ENCODE results near the gene STAT3. TPM values are rescaled to one million over a fixed set of nuclear protein-coding genes. Genes with fewer than 3 reads are reported as not detected.

Gene STAT3
- total RNA-seq, 1 donor from 2014 or later = 210 TPM

- no peaks in the 10 kb centered on the region for H3K9me3 ChIP-seq
- intact Hi-C loops (cut with DNase I) = no loop called here
- peak in 1 of 2 donors; percentile 95 for DNase-seq (ENCODE audit: extremely low spot score in 2 of 2)
- no peaks in the 10 kb centered on the region for H3K27me3 ChIP-seq
- H3K36me3 ChIP-seq = no peaks in the 10 kb centered on the region
- H3K4me3 ChIP-seq = peak overlapping the region; percentile 94 to 100
- peak overlapping the region; percentile 97 for H3K27ac ChIP-seq
- H3K4me1 ChIP-seq = peaks cover 49% of the 10 kb centered on the region
- no peak for TF ChIP-seq POLR2A (IDR thresholded peaks at IDR 0.05)
- peak in 1 of 2 donors; percentile 53 for TF ChIP-seq POLR2AphosphoS5 (IDR thresholded peaks at IDR 0.05; ENCODE audit: insufficient read depth in 1 of 2, low read depth in 1 of 2)
Observed at GRCh38 chr17:42276609-42277341, 111.5 kb downstream of the STAT3 start.

GRCh38 chr17:42276359-42276608 lies 112.0 kb downstream of the STAT3 start, which contains the start of gene STAT5B:
STAT5B (minus strand) TSS chr17:42276391; CDS start chr17:42232127, 44,264 bp downstream.
- intact Hi-C loops (cut with DNase I) = no loop called here
- TF ChIP-seq CTCF (IDR thresholded peaks at IDR 0.05) (no peak), POLR2A (IDR thresholded peaks at IDR 0.05) (no peak), POLR2AphosphoS5 (IDR thresholded peaks at IDR 0.05; ENCODE audit: insufficient read depth in 1 of 2, low read depth in 1 of 2) (no peak)
- peaks cover 54% of the 10 kb centered on the region for H3K4me1 ChIP-seq
- no peaks in the 10 kb centered on the region for H3K9me3 ChIP-seq
- no peak for DNase-seq (ENCODE audit: extremely low spot score in 2 of 2)
- peak within 1 kb of the TSS; percentile 94 to 100 for H3K4me3 ChIP-seq
- H3K36me3 ChIP-seq = no peaks in the 10 kb centered on the region
- H3K27me3 ChIP-seq = no peaks in the 10 kb centered on the region
- H3K27ac ChIP-seq = peak within 1 kb of the TSS; percentile 97

GRCh38 chr17:42275527-42276358 lies 112.5 kb downstream of the STAT3 start:
- intact Hi-C loops (cut with DNase I) = no loop called here
- Histone ChIP-seq H3K9me3 (no peaks in the 10 kb centered on the region), H3K4me1 (peaks cover 60% of the 10 kb centered on the region), H3K27me3 (no peaks in the 10 kb centered on the region), H3K36me3 (no peaks in the 10 kb centered on the region), H3K27ac (peak overlapping the region; percentile 97), H3K4me3 (peak overlapping the region; percentile 94 to 100)
- peak in 1 of 2 donors; percentile 65 for TF ChIP-seq POLR2AphosphoS5 (IDR thresholded peaks at IDR 0.05; ENCODE audit: insufficient read depth in 1 of 2, low read depth in 1 of 2)
- TF ChIP-seq CTCF (IDR thresholded peaks at IDR 0.05) = no peak
- peak in 1 of 2 donors; percentile 85 for TF ChIP-seq POLR2A (IDR thresholded peaks at IDR 0.05)
- peak in 1 of 2 donors; percentile 70 for DNase-seq (ENCODE audit: extremely low spot score in 2 of 2)

GRCh38 chr17:42274812-42275526 lies 113.3 kb downstream of the STAT3 start:
- peak in 1 of 2 donors; percentile 31 for DNase-seq (ENCODE audit: extremely low spot score in 2 of 2)
- Histone ChIP-seq H3K4me3 (peak overlapping the region; percentile 94 to 100), H3K27me3 (no peaks in the 10 kb centered on the region), H3K27ac (peak overlapping the region; percentile 97), H3K4me1 (peaks cover 66% of the 10 kb centered on the region), H3K36me3 (no peaks in the 10 kb centered on the region), H3K9me3 (no peaks in the 10 kb centered on the region)
- intact Hi-C loops (cut with DNase I) = no loop called here
- TF ChIP-seq POLR2AphosphoS5 (IDR thresholded peaks at IDR 0.05; ENCODE audit: insufficient read depth in 1 of 2, low read depth in 1 of 2) = no peak
- no peak for TF ChIP-seq CTCF (IDR thresholded peaks at IDR 0.05)
- TF ChIP-seq POLR2A (IDR thresholded peaks at IDR 0.05) = no peak

GRCh38 chr17:42274253-42274542 lies 114.0 kb downstream of the STAT3 start:
- H3K4me1 ChIP-seq = peaks cover 69% of the 10 kb centered on the region
- TF ChIP-seq CTCF (IDR thresholded peaks at IDR 0.05) = no peak
- no peak for TF ChIP-seq POLR2AphosphoS5 (IDR thresholded peaks at IDR 0.05; ENCODE audit: insufficient read depth in 1 of 2, low read depth in 1 of 2)
- TF ChIP-seq POLR2A (IDR thresholded peaks at IDR 0.05) = no peak
- H3K27me3 ChIP-seq = no peaks in the 10 kb centered on the region
- no peak for DNase-seq (ENCODE audit: extremely low spot score in 2 of 2)
- intact Hi-C loops (cut with DNase I) = no loop called here
- H3K36me3 ChIP-seq = no peaks in the 10 kb centered on the region
- peak overlapping the region; percentile 97 for H3K27ac ChIP-seq
- H3K4me3 ChIP-seq = peak overlapping the region; percentile 94 to 100
- no peaks in the 10 kb centered on the region for H3K9me3 ChIP-seq
